ENCODE measurements around the gene TMEM242.

TMEM242 gene

DNA sequence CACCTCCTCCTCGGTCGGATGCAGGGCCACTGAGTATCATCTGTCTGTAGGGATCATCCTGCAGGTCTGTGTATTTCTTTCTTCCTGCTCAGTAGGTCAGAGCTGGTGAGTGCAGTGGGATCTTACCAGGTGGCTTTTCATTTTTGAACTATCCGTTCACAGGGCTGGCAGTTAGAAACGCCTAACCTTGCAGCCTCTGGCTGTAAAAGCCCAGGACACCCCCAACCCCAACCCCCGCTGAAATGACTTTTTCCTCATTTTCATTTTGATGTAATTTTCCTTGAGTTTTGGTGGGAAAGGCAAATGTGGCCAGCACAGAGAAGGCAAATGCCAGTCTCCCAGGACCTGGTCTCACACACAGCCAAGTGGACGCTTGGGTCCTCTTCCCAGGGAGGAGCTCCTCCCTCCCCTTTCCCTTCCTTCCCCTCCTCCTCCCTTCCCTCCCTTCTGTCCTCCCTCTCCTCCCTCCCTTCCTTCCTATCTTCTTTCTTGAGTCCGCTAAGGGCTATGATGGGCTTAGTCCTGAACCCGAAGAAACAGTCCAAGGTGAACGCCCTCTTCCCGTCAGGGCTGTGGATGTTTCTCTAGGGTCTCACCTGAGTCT is 36.0 kb downstream of the TMEM242 start:
- no peak overlapping the region for H3K4me3 ChIP-seq (ENCODE audit: low read depth, low read length)
- TF ChIP-seq, protein P1, sequence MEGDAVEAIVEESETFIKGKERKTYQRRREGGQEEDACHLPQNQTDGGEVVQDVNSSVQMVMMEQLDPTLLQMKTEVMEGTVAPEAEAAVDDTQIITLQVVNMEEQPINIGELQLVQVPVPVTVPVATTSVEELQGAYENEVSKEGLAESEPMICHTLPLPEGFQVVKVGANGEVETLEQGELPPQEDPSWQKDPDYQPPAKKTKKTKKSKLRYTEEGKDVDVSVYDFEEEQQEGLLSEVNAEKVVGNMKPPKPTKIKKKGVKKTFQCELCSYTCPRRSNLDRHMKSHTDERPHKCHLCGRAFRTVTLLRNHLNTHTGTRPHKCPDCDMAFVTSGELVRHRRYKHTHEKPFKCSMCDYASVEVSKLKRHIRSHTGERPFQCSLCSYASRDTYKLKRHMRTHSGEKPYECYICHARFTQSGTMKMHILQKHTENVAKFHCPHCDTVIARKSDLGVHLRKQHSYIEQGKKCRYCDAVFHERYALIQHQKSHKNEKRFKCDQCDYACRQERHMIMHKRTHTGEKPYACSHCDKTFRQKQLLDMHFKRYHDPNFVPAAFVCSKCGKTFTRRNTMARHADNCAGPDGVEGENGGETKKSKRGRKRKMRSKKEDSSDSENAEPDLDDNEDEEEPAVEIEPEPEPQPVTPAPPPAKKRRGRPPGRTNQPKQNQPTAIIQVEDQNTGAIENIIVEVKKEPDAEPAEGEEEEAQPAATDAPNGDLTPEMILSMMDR (IDR thresholded peaks at IDR 0.05; ENCODE audit: low read depth, low read length, missing control alignments) = no peak
- no peak for DNase-seq (ENCODE audit: low read depth)
- in situ Hi-C loops (cut with HindIII; ENCODE audit: low sequenced_read_pairs) = no loop called here

DNA sequence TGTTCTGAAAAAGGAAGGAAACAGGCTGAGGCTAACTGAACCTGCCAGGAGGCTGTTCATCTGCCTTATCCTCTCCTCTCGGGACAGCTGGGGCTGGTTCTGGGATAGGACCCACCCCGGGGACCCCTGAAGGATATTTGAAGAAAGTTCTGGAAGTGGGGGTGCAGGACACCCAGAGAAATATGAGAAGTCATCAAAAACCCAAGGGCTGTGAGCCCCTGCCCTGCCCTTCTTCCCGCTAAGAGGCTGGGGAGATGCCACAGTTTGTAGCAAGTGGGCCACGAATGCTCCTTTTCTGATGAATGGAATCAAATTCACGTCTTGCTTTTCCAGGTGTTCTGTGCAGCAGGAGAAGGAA is 37.9 kb downstream of the TMEM242 start:
- TF ChIP-seq, protein P1 (IDR thresholded peaks at IDR 0.05; ENCODE audit: low read depth, low read length, missing control alignments) = no peak
- no peak for DNase-seq (ENCODE audit: low read depth)
- H3K4me3 ChIP-seq (ENCODE audit: low read depth, low read length) = no peak overlapping the region
- in situ Hi-C loops (cut with HindIII; ENCODE audit: low sequenced_read_pairs) = no loop called here

DNA sequence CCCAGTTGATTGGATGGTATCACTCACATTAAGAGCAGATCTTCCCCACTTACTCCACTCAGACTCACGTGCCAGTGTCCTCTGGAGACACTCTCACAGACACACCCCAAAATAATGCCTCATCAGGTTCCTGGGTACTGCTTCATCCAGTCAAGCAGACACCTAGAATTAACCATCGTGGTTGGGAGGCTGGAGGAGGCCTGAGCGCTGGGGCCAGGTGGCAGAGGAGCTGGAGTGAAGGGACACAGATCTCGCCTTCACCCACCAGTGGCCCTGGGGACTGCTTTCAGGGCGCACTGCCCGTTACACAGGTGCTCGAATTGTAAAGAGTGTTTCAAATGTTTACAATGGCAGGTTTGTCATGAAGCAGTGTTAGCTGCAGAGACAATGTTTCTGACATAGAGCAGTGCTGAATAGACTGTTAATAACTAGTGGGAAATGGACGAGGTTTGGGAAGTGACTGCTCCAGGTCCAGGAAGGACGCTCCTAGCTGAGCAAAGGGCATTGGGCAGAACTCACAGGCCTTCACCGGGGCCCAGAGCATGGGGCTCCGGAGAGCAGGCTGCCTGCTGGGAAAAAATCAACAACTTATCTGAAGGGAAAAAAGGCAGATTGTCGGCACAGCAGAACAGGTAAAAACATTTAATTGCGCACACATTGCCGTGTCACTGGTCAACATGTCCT is 38.4 kb downstream of the TMEM242 start:
- H3K4me3 ChIP-seq (ENCODE audit: low read depth, low read length) = no peak overlapping the region
- TF ChIP-seq, protein P1 (IDR thresholded peaks at IDR 0.05; ENCODE audit: low read depth, low read length, missing control alignments) = no peak
- DNase-seq (ENCODE audit: low read depth) = no peak
- in situ Hi-C loops (cut with HindIII; ENCODE audit: low sequenced_read_pairs) = no loop called here

DNA sequence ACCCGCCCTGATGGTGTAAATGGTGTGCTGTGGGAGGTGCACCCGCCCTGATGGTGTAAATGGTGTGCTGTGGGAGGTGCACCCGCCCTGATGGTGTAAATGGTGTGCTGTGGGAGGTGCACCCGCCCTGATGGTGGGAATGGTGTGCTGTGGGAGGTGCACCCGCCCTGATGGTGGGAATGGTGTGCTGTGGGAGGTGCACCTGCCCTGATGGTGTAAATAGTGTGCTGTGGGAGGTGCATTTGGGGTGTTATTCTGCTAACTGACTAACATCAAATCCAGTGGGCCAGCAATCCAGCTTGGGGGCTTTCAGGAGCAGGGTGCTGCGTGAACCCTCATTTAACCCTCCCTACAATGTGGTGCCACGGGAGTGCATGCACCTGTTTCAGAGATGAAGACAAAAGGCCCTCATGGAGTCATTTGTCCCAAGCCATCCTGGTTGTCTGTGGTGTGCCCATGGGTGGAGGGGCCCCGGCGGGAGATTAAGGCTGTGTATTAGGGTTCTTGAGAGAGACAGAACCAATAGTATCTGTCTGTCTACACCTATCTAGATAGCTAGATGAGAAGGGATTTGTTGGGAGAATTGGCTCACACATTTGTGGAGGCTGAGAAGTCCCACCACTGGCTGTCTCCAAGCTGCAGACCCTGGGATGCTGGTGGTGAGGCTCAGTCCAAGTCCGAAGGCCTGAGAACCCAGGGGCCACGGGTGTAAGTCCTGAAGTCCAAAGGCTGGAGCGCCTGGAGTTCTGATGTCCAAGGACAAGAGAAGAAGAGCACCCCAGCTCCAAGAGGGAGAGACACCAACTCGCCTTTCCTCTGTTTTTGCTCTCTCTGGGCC is 39.2 kb downstream of the TMEM242 start:
- no peak overlapping the region for H3K4me3 ChIP-seq (ENCODE audit: low read depth, low read length)
- in situ Hi-C loops (cut with HindIII; ENCODE audit: low sequenced_read_pairs) = no loop called here
- no peak for DNase-seq (ENCODE audit: low read depth)
- TF ChIP-seq, protein P1 (IDR thresholded peaks at IDR 0.05; ENCODE audit: low read depth, low read length, missing control alignments) = no peak

DNA sequence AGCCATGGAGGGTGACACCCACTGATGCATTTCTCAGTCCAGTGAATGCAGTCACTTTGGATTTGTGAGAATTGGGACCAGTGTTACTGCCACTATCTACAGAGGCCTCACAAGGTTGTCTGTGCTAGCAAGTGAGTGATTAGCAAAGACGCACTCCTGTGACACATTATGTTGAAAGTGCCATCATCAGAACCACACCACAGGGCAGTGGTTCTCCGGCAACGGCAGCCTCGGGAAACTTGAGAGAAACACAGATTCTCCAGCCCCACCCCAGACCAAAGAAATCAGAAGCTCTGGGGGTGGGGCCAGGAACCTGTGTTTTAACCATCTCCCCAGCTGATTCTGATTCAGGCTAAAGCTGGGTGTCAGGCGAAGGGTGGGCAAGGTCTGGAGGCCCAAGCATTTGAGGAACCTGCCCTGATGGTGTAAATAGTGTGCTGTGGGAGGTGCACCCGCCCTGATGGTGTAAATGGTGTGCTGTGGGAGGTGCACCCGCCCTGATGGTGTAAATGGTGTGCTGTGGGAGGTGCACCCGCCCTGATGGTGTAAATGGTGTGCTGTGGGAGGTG is 39.9 kb downstream of the TMEM242 start:
- in situ Hi-C loops (cut with HindIII; ENCODE audit: low sequenced_read_pairs) = no loop called here
- TF ChIP-seq, protein P1 (IDR thresholded peaks at IDR 0.05; ENCODE audit: low read depth, low read length, missing control alignments) = no peak
- no peak for DNase-seq (ENCODE audit: low read depth)
- H3K4me3 ChIP-seq (ENCODE audit: low read depth, low read length) = no peak overlapping the region

DNA sequence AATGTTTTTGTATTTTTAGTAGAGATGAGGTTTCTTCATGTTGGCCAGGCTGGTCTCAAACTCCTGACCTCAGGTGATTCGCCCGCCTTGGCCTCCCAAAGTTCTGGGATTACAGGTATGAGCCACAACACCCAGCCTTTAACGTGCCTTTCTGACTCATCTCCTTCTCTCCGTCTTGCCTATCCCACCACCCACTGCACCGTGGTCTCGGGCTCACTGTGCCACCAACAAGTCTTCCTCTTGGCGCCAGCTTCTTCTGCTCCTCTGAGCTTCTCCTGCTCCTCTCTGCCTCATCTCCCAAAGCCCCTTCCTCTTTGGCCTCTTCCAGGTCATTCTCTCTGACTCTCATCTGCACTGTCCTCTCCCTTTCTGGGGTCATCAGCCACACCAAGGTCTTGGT is 41.0 kb downstream of the TMEM242 start:
- TF ChIP-seq, protein P1 (IDR thresholded peaks at IDR 0.05; ENCODE audit: low read depth, low read length, missing control alignments) = no peak
- no peak for DNase-seq (ENCODE audit: low read depth)
- no peak overlapping the region for H3K4me3 ChIP-seq (ENCODE audit: low read depth, low read length)
- in situ Hi-C loops (cut with HindIII; ENCODE audit: low sequenced_read_pairs) = no loop called here
